Activated CD8-positive, alpha-beta T cell treated with anti-CD3 and anti-CD28 coated beads for 36 hours (primary cell): ENCODE results near the gene HELZ2. TPM values are rescaled to one million over a fixed set of nuclear protein-coding genes. Genes with fewer than 3 reads are reported as not detected.

Source experiments
- ATAC-seq: fragments of 200-7000 bp; cut with Tn5 transposase; one replicate; pipeline ENCODE4 v1.10.0; 2021; ENCODE audit warnings: mild to moderate bottlenecking, moderate library complexity
- CTCF ChIA-PET: fragments of 350-600 bp; sonication (Branson Sonifier 250); formaldehyde crosslinking; loops from one replicate; lab custom pipeline; 2021; ENCODE audit warnings: antibody characterized with exemption; lab: Charles Lee
- POLR2A ChIA-PET: fragments of 350-600 bp; sonication (Branson Sonifier 250); formaldehyde crosslinking; loops from one replicate; lab custom pipeline; 2021; ENCODE audit warnings: antibody characterized with exemption; lab: Charles Lee
- DNase-seq: peaks from one replicate; pipeline ENCODE4 v3.0.0-alpha.2; 2020
- H3K27ac Mint-ChIP-seq: one replicate; pipeline ENCODE4 v1.8.0; 2021; ENCODE audit warnings: mild to moderate bottlenecking, mixed read lengths
- H3K27me3 Mint-ChIP-seq: one replicate; pipeline ENCODE4 v1.8.0; 2021; ENCODE audit warnings: mixed read lengths
- H3K36me3 Mint-ChIP-seq: one replicate; pipeline ENCODE4 v1.8.0; 2021; ENCODE audit warnings: low read depth, mixed read lengths
- H3K4me1 Mint-ChIP-seq: one replicate; pipeline ENCODE4 v1.8.0; 2021; ENCODE audit warnings: low read depth, mixed read lengths
- H3K4me3 Mint-ChIP-seq: one replicate; pipeline ENCODE4 v1.8.0; 2021; ENCODE audit warnings: mild to moderate bottlenecking, moderate library complexity, mixed read lengths
- H3K9me3 Mint-ChIP-seq: one replicate; pipeline ENCODE4 v1.8.0; 2021; ENCODE audit warnings: mixed read lengths
- CTCF ChIP-seq: fragments of 200-600 bp; IDR thresholded peaks from one replicate; pipeline ENCODE4 v1.8.0; 2022; ENCODE audit warnings: antibody characterized with exemption, mild to moderate bottlenecking
- intact Hi-C: fragments of 100-400 bp; cut with micrococcal nuclease; formaldehyde crosslinking; loops from one replicate; pipeline ENCODE4 v1.10.0; 2022
- total RNA-seq, 2 experiments: library from RNA; stranded (reverse); gene quantifications; one replicate each; pipeline ENCODE4 v1.2.3, GENCODE V29; 2021

HELZ2 gene
- total RNA-seq, 2 experiments from 2014 or later: 14.3 to 17.6 TPM

- POLR2A ChIA-PET: interaction anchor here (1.3 kb wide), 1 partner anchor 15 kb away, joined by 4 read pairs; the partner anchor contains the start of gene PTK6
- Mint-ChIP-seq H3K4me1 (peaks cover 11% of the 10 kb centered on the region), H3K27ac (peak overlapping the region; percentile 70), H3K27me3 (peaks cover 7% of the 10 kb centered on the region), H3K36me3 (no peaks in the 10 kb centered on the region), H3K9me3 (no peaks in the 10 kb centered on the region), H3K4me3 (peak overlapping the region; percentile 31)
- DNase-seq (peak; percentile 67), ATAC-seq (peak; percentile 21)
- no peak for TF ChIP-seq CTCF
- intact Hi-C loops: no loop called here
- CTCF ChIA-PET: interaction anchor here (0.8 to 2.0 kb wide), 2 partner anchors 15 kb away, joined by 3 to 8 read pairs; partner anchors contain the start of gene PTK6
Observed at GRCh38 chr20:63552481-63553249, 21.4 kb downstream of the HELZ2 start.

- Mint-ChIP-seq H3K9me3 (no peaks in the 10 kb centered on the region), H3K27ac (no peak overlapping the region), H3K36me3 (no peaks in the 10 kb centered on the region), H3K4me1 (peaks cover 11% of the 10 kb centered on the region), H3K27me3 (peaks cover 7% of the 10 kb centered on the region), H3K4me3 (no peak overlapping the region)
- POLR2A ChIA-PET: interaction anchor here (1.4 kb wide), 1 partner anchor 12 kb away, joined by 4 read pairs; no protein-coding TSS in a partner anchor
- TF ChIP-seq CTCF: no peak
- intact Hi-C loops: no loop called here
- ATAC-seq (no peak), DNase-seq (no peak)
- CTCF ChIA-PET: interaction anchor here (0.7 kb wide), 1 partner anchor 14 kb away, joined by 4 read pairs; the partner anchor contains the start of gene PTK6
Observed at GRCh38 chr20:63551068-63551467, 23.0 kb downstream of the HELZ2 start.

- Mint-ChIP-seq H3K27me3 (peaks cover 7% of the 10 kb centered on the region), H3K36me3 (no peaks in the 10 kb centered on the region), H3K4me1 (peaks cover 11% of the 10 kb centered on the region), H3K4me3 (no peak overlapping the region), H3K9me3 (no peaks in the 10 kb centered on the region), H3K27ac (no peak overlapping the region)
- TF ChIP-seq CTCF: no peak
- DNase-seq: no peak
- ChIA-PET POLR2A (no interaction called here), CTCF (no interaction called here)
- no peak for ATAC-seq
- intact Hi-C loops: no loop called here
Observed at GRCh38 chr20:63549679-63550282, 24.3 kb downstream of the HELZ2 start.

GRCh38 chr20:63549019-63549418, 25.0 kb downstream of the HELZ2 start:
- DNase-seq (no peak), ATAC-seq (no peak)
- Mint-ChIP-seq H3K9me3 (no peaks in the 10 kb centered on the region), H3K4me3 (no peak overlapping the region), H3K27ac (no peak overlapping the region), H3K4me1 (peaks cover 11% of the 10 kb centered on the region), H3K27me3 (peaks cover 7% of the 10 kb centered on the region), H3K36me3 (no peaks in the 10 kb centered on the region)
- POLR2A ChIA-PET: no interaction called here
- CTCF ChIA-PET: no interaction called here
- intact Hi-C loops: no loop called here
- no peak for TF ChIP-seq CTCF

GRCh38 chr20:63548542-63548941, 25.5 kb downstream of the HELZ2 start:
- H3K36me3 Mint-ChIP-seq: no peaks in the 10 kb centered on the region
- no peak overlapping the region for H3K27ac Mint-ChIP-seq
- ATAC-seq (no peak), DNase-seq (no peak)
- intact Hi-C loops: no loop called here
- TF ChIP-seq CTCF: no peak
- H3K27me3 Mint-ChIP-seq: peaks cover 7% of the 10 kb centered on the region
- ChIA-PET POLR2A (no interaction called here), CTCF (no interaction called here)
- peaks cover 11% of the 10 kb centered on the region for H3K4me1 Mint-ChIP-seq
- no peak overlapping the region for H3K4me3 Mint-ChIP-seq
- no peaks in the 10 kb centered on the region for H3K9me3 Mint-ChIP-seq
